AG10803 (cell line): Measurements from ENCODE around the gene ZCCHC4.

Experiments
- DNase-seq: peaks from one replicate; pipeline ENCODE4 v3.0.0; 2010; ENCODE audit warnings: low read depth
- H3K4me3 ChIP-seq: 2 replicates; pipeline ENCODE4 v1.5.1; 2011; ENCODE audit warnings: mild to moderate bottlenecking, low read length, control low read depth
- TF ChIP-seq, protein P1 (sequence below): conservative IDR thresholded peaks from 2 replicates; pipeline ENCODE4 v1.5.1; 2011; ENCODE audit warnings: mild to moderate bottlenecking, low read length, control low read depth, inconsistent platforms

The ZCCHC4 gene

DNA sequence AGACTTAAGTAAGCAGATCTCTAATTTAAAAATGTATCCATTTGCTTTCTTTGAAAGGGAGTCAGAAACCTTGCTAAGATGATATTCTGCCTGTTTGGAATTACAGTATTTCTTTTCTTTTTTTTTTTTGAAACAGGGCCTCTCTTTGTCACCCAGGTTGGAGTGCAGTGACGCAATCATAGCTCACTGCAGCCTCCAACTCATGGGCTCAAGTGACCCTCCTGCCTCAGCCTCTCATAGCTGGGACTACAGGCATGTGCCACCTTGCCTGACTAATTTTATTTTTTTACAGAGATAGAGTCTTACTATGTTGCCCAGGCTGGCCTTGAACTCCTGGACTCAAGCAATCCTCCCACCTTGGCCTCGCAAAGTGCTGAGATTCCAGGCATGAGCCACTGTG lies 104.4 kb downstream of the ZCCHC4 start:
- no peak for DNase-seq
- TF ChIP-seq, protein P1, sequence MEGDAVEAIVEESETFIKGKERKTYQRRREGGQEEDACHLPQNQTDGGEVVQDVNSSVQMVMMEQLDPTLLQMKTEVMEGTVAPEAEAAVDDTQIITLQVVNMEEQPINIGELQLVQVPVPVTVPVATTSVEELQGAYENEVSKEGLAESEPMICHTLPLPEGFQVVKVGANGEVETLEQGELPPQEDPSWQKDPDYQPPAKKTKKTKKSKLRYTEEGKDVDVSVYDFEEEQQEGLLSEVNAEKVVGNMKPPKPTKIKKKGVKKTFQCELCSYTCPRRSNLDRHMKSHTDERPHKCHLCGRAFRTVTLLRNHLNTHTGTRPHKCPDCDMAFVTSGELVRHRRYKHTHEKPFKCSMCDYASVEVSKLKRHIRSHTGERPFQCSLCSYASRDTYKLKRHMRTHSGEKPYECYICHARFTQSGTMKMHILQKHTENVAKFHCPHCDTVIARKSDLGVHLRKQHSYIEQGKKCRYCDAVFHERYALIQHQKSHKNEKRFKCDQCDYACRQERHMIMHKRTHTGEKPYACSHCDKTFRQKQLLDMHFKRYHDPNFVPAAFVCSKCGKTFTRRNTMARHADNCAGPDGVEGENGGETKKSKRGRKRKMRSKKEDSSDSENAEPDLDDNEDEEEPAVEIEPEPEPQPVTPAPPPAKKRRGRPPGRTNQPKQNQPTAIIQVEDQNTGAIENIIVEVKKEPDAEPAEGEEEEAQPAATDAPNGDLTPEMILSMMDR = no peak
- no peak overlapping the region for H3K4me3 ChIP-seq
